Tibial nerve (tissue), 3 donors: ENCODE data around the gene TINAG.

Experiments
- CTCF ChIP-seq, 5 experiments: fragments of 200-600 bp in 3 of 5; fragments of 450-650 bp in 2 of 5; sonication (generic) in 3 of 5; IDR thresholded peaks; one replicate each; pipeline ENCODE4 v1.5.1; 2016 to 2019; ENCODE audit warnings: antibody characterized with exemption in 5 of 5, mild to moderate bottlenecking in 3 of 5, moderate library complexity in 2 of 5
- POLR2A ChIP-seq, 2 donors: fragments of 450-650 bp; IDR thresholded peaks; one replicate each; pipeline ENCODE4 v1.6.1; 2017; ENCODE audit warnings: antibody characterized with exemption in 2 of 2, mild to moderate bottlenecking in 2 of 2, moderate library complexity in 2 of 2

- TF ChIP-seq POLR2A (IDR thresholded peaks at IDR 0.05): no peak
- no peak for TF ChIP-seq CTCF (IDR thresholded peaks at IDR 0.05)
Observed at GRCh38 chr6:54307439-54307910, 766 bp upstream of the TINAG start.
